Pulmonary artery endothelial cell (primary cell): ENCODE measurements around the gene CAPN8. TPM values are rescaled to one million over a fixed set of nuclear protein-coding genes. Genes with fewer than 3 reads are reported as not detected.

Experiments used
- DNase-seq: peaks from one replicate; pipeline ENCODE4 v3.0.0-alpha.2; 2011; ENCODE audit warnings: low read depth, low spot score
- total RNA-seq: library from RNA; depleted of rRNA; stranded (reverse); fragments of >200 nt; gene quantifications from 2 replicates; pipeline ENCODE4 v1.2.3, GENCODE V29; 2014

CAPN8 gene
- total RNA-seq, 1 donor from 2014 or later, result not detected

- no peak for DNase-seq
Observed at GRCh38 chr1:223654083-223654482, 11.4 kb downstream of the CAPN8 start.

GRCh38 chr1:223653431-223653830 lies 12.1 kb downstream of the CAPN8 start:
- no peak for DNase-seq

- no peak for DNase-seq
Observed at GRCh38 chr1:223653015-223653414, 12.5 kb downstream of the CAPN8 start.

- no peak for DNase-seq
Observed at GRCh38 chr1:223652436-223652941, 13.0 kb downstream of the CAPN8 start.

GRCh38 chr1:223651291-223651991 lies 14.1 kb downstream of the CAPN8 start:
- no peak for DNase-seq

- DNase-seq, result no peak
Observed at GRCh38 chr1:223650465-223650864, 15.0 kb downstream of the CAPN8 start.

- DNase-seq, result no peak
Observed at GRCh38 chr1:223649222-223649621, 16.3 kb downstream of the CAPN8 start.

GRCh38 chr1:223647249-223647648 lies 18.3 kb downstream of the CAPN8 start:
- no peak for DNase-seq

GRCh38 chr1:223645903-223646302 lies 19.6 kb downstream of the CAPN8 start:
- DNase-seq, result no peak

- no peak for DNase-seq
Observed at GRCh38 chr1:223642237-223642636, 23.3 kb downstream of the CAPN8 start.

GRCh38 chr1:223641523-223642039 lies 23.9 kb downstream of the CAPN8 start:
- DNase-seq, result no peak

- no peak for DNase-seq
Observed at GRCh38 chr1:223639331-223639749, 26.2 kb downstream of the CAPN8 start.

- no peak for DNase-seq
Observed at GRCh38 chr1:223635236-223635635, 30.3 kb downstream of the CAPN8 start.

- DNase-seq, result no peak
Observed at GRCh38 chr1:223634423-223634822, 31.1 kb downstream of the CAPN8 start.

GRCh38 chr1:223631956-223632355 lies 33.5 kb downstream of the CAPN8 start:
- no peak for DNase-seq

GRCh38 chr1:223631473-223631872 lies 34.0 kb downstream of the CAPN8 start:
- DNase-seq, result no peak

GRCh38 chr1:223629126-223629457 lies 36.4 kb downstream of the CAPN8 start:
- no peak for DNase-seq

GRCh38 chr1:223628233-223629125 lies 37.0 kb downstream of the CAPN8 start:
- DNase-seq, result no peak

GRCh38 chr1:223622132-223622842 lies 43.2 kb downstream of the CAPN8 start:
- no peak for DNase-seq

- DNase-seq, result no peak
Observed at GRCh38 chr1:223621312-223621734, 44.2 kb downstream of the CAPN8 start.

GRCh38 chr1:223620297-223620897 lies 45.1 kb downstream of the CAPN8 start:
- no peak for DNase-seq
